ENCODE data around the gene VAV3. TPM values are rescaled to one million over a fixed set of nuclear protein-coding genes. Genes with fewer than 3 reads are reported as not detected.

VAV3 gene
- total RNA-seq, 1 experiment from 2014 or later: 0.57 TPM

- H3K36me3 Mint-ChIP-seq (ENCODE audit: insufficient read depth, unreplicated experiment): no peaks in the 10 kb centered on the region
- POLR2A ChIA-PET: no interaction called here
- no peak overlapping the region for H3K27ac Mint-ChIP-seq (ENCODE audit: unreplicated experiment)
- no peak overlapping the region for H3K4me3 Mint-ChIP-seq (ENCODE audit: unreplicated experiment)
- intact Hi-C loops (cut with micrococcal nuclease; ENCODE audit: unreplicated experiment): no loop called here
- CTCF ChIA-PET: no interaction called here
- Histone ChIP-seq H3K36me3 (ENCODE audit: control insufficient read depth, insufficient read depth, low read length) (no peaks in the 10 kb centered on the region), H3K4me1 (no peaks in the 10 kb centered on the region), H3K4me3 (ENCODE audit: low read depth, low read length) (no peak overlapping the region), H3K27me3 (replicated peaks; ENCODE audit: control insufficient read depth, insufficient read depth, low read length) (no peaks in the 10 kb centered on the region), H3K9me3 (no peaks in the 10 kb centered on the region)
- no peak for TF ChIP-seq CTCF (IDR thresholded peaks at IDR 0.05; ENCODE audit: insufficient read depth in 1 of 2, low read depth in 1 of 2, low read length in 1 of 2, severe bottlenecking in 1 of 2, unreplicated experiment in 1 of 2)
- H3K9me3 Mint-ChIP-seq (ENCODE audit: unreplicated experiment): no peaks in the 10 kb centered on the region
- H3K4me1 Mint-ChIP-seq (ENCODE audit: low read depth, unreplicated experiment): no peaks in the 10 kb centered on the region
- no peak for DNase-seq
- no peaks in the 10 kb centered on the region for H3K27me3 Mint-ChIP-seq (ENCODE audit: insufficient read depth, unreplicated experiment)
- BruUV-seq (replicated peaks): no TSS peak
Measured at GRCh38 chr1:107889524-107889923, 75.5 kb downstream of the VAV3 start.

- H3K27ac Mint-ChIP-seq (ENCODE audit: unreplicated experiment): no peak overlapping the region
- no peaks in the 10 kb centered on the region for H3K9me3 Mint-ChIP-seq (ENCODE audit: unreplicated experiment)
- TF ChIP-seq CTCF (IDR thresholded peaks at IDR 0.05; ENCODE audit: insufficient read depth in 1 of 2, low read depth in 1 of 2, low read length in 1 of 2, severe bottlenecking in 1 of 2, unreplicated experiment in 1 of 2): no peak
- no TSS peak for BruUV-seq (replicated peaks)
- Histone ChIP-seq H3K27me3 (replicated peaks; ENCODE audit: control insufficient read depth, insufficient read depth, low read length) (no peaks in the 10 kb centered on the region), H3K9me3 (no peaks in the 10 kb centered on the region), H3K4me3 (ENCODE audit: low read depth, low read length) (no peak overlapping the region), H3K36me3 (ENCODE audit: control insufficient read depth, insufficient read depth, low read length) (no peaks in the 10 kb centered on the region), H3K4me1 (peaks cover 3% of the 10 kb centered on the region; the same call in 1 of the 2 replicates)
- ChIA-PET CTCF (no interaction called here), POLR2A (no interaction called here)
- H3K36me3 Mint-ChIP-seq (ENCODE audit: insufficient read depth, unreplicated experiment): no peaks in the 10 kb centered on the region
- no peak for DNase-seq
- no peaks in the 10 kb centered on the region for H3K27me3 Mint-ChIP-seq (ENCODE audit: insufficient read depth, unreplicated experiment)
- H3K4me3 Mint-ChIP-seq (ENCODE audit: unreplicated experiment): no peak overlapping the region
- intact Hi-C loops (cut with micrococcal nuclease; ENCODE audit: unreplicated experiment): no loop called here
- H3K4me1 Mint-ChIP-seq (ENCODE audit: low read depth, unreplicated experiment): no peaks in the 10 kb centered on the region
Measured at GRCh38 chr1:107883562-107883961, 81.4 kb downstream of the VAV3 start.

GRCh38 chr1:107879927-107880326 lies 85.1 kb downstream of the VAV3 start:
- no peak overlapping the region for H3K4me3 ChIP-seq (ENCODE audit: low read depth, low read length)
- POLR2A ChIA-PET: no interaction called here
- no peaks in the 10 kb centered on the region for H3K36me3 Mint-ChIP-seq (ENCODE audit: insufficient read depth, unreplicated experiment)
- intact Hi-C loops (cut with micrococcal nuclease; ENCODE audit: unreplicated experiment): no loop called here
- H3K36me3 ChIP-seq (ENCODE audit: control insufficient read depth, insufficient read depth, low read length): no peaks in the 10 kb centered on the region
- H3K4me1 ChIP-seq: peaks cover 3% of the 10 kb centered on the region; the same call in 1 of the 2 replicates
- BruUV-seq (replicated peaks): no TSS peak
- TF ChIP-seq CTCF (IDR thresholded peaks at IDR 0.05; ENCODE audit: insufficient read depth in 1 of 2, low read depth in 1 of 2, low read length in 1 of 2, severe bottlenecking in 1 of 2, unreplicated experiment in 1 of 2): no peak
- CTCF ChIA-PET: no interaction called here
- H3K9me3 ChIP-seq: no peaks in the 10 kb centered on the region
- peaks cover 6% of the 10 kb centered on the region for H3K4me1 Mint-ChIP-seq (ENCODE audit: low read depth, unreplicated experiment)
- no peak overlapping the region for H3K4me3 Mint-ChIP-seq (ENCODE audit: unreplicated experiment)
- no peak for DNase-seq
- no peaks in the 10 kb centered on the region for H3K27me3 ChIP-seq (replicated peaks; ENCODE audit: control insufficient read depth, insufficient read depth, low read length)
- H3K9me3 Mint-ChIP-seq (ENCODE audit: unreplicated experiment): no peaks in the 10 kb centered on the region
- no peaks in the 10 kb centered on the region for H3K27me3 Mint-ChIP-seq (ENCODE audit: insufficient read depth, unreplicated experiment)
- no peak overlapping the region for H3K27ac Mint-ChIP-seq (ENCODE audit: unreplicated experiment)

All from Caco-2 (cell line).